ENCODE measurements around the gene ANXA2.
"Not testable (repeated sequence)": the region's sequence is repeated elsewhere in the genome, so short reads cannot be mapped to it uniquely, and the experiment has no call there.

ANXA2 gene

DNA sequence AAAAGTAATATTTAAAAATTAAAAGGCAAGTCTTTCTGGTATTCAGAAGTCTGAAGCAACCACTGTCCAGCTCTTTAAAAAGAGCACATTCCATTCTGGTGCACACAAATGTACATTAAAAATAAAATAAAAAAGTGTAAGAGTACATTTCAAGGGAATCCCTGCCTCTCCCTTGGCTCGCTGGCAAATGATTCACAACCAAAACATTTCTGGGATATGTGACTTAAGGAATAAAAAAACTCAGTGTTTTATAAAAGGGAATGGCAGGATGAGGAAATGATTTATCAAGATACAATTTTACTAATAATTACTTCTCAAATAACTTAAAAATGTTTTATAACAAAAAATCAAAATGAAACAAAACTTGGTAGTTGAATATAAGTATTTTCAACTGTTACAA lies 23.8 kb upstream of the ANXA2 start:
- H3K27me3 ChIP-seq (ENCODE audit: control insufficient read depth in 1 of 2, insufficient read depth in 2 of 2, low read length in 2 of 2): no peaks in the 10 kb centered on the region
- H3K36me3 ChIP-seq (ENCODE audit: insufficient read depth, low read length): no peaks in the 10 kb centered on the region
- H3K4me1 ChIP-seq (ENCODE audit: insufficient read depth, low read length): peaks cover 4% of the 10 kb centered on the region
- H3K4me3 ChIP-seq (ENCODE audit: low read depth in 1 of 2, low read length in 2 of 2): no peak overlapping the region
- H3K27ac ChIP-seq (ENCODE audit: low read depth, low read length): no peak overlapping the region
- H3K9me3 ChIP-seq (ENCODE audit: low read length): no peaks in the 10 kb centered on the region
- no peak overlapping the region for H3K9ac ChIP-seq (ENCODE audit: low read length)

DNA sequence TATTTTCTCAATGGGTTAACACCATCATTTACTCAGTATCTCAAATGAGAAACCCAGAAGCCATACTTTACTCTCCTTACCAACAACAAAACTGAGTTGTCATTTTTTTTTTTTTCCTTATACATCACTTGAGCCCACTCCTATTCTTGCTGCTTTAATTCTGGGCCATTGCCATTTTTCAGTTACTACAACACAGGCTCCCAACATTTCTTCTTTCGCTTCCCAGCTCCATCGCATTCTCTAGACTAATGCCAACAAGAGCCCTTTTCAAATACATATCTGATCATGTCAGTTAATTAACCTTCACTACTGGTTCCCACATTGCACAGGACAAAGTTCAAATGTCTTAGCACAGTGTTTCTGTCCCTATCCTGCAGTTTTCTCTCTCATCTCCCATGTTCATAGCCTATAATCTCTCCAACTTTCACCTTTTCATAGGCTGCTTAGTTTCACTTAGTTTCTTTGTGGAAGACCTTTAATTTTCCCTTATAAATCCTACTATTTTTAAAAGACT lies 22.5 kb upstream of the ANXA2 start:
- Histone ChIP-seq H3K9ac (ENCODE audit: low read length) (no peak overlapping the region), H3K9me3 (ENCODE audit: low read length) (no peaks in the 10 kb centered on the region), H3K27ac (ENCODE audit: low read depth, low read length) (no peak overlapping the region), H3K4me1 (ENCODE audit: insufficient read depth, low read length) (peaks cover 4% of the 10 kb centered on the region), H3K27me3 (ENCODE audit: control insufficient read depth in 1 of 2, insufficient read depth in 2 of 2, low read length in 2 of 2) (no peaks in the 10 kb centered on the region), H3K4me3 (ENCODE audit: low read depth in 1 of 2, low read length in 2 of 2) (no peak overlapping the region), H3K36me3 (ENCODE audit: insufficient read depth, low read length) (no peaks in the 10 kb centered on the region)

DNA sequence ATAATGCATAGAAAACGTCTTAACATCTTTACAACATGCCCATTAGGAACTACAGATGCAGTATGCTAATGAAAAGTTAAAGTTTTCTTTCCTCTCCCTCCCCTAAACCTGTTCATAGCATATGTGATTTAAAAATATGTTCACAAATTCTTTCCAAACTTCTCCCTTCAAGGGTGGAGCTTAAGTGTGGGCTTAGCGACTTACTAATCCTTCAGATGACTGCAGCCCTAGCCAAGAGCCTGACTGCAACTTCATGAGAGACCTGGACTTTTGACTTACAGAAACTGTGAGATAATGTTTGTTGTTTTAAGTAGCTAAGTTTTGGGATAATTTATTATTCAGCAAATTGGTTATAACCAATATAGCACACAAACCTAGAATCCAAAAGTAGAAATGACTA lies 22.0 kb upstream of the ANXA2 start:
- Histone ChIP-seq H3K4me1 (ENCODE audit: insufficient read depth, low read length) (peaks cover 4% of the 10 kb centered on the region), H3K9me3 (ENCODE audit: low read length) (no peaks in the 10 kb centered on the region), H3K27ac (ENCODE audit: low read depth, low read length) (no peak overlapping the region)

DNA sequence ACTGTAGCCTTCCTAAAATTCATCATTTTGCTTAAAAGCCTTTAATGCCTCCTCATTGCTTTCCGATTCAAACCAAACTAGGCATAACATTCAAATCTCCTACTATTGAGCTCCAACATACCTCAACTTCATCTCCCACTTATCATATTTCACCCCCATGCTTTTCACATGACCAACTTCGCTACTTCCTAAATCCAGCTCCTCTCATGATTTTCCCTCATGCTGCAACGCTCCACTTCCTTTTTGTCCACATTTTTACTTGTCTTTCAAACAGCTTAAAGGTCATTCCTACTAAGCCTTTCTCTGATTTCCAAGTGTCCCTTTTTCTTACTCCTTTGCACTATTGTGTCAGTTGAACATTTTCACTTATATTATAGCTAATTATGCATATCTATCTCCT lies 20.3 kb upstream of the ANXA2 start:
- no peak overlapping the region for H3K9ac ChIP-seq (ENCODE audit: low read length)
- H3K36me3 ChIP-seq (ENCODE audit: insufficient read depth, low read length): no peaks in the 10 kb centered on the region
- no peaks in the 10 kb centered on the region for H3K27me3 ChIP-seq (ENCODE audit: control insufficient read depth in 1 of 2, insufficient read depth in 2 of 2, low read length in 2 of 2)
- no peaks in the 10 kb centered on the region for H3K4me1 ChIP-seq (ENCODE audit: insufficient read depth, low read length)
- no peak overlapping the region for H3K27ac ChIP-seq (ENCODE audit: low read depth, low read length)
- H3K9me3 ChIP-seq (ENCODE audit: low read length): no peaks in the 10 kb centered on the region
- H3K4me3 ChIP-seq (ENCODE audit: low read depth in 1 of 2, low read length in 2 of 2): no peak overlapping the region

More for the DNA sequence above, 22.0 kb upstream of the ANXA2 start:
- Histone ChIP-seq H3K27me3 (ENCODE audit: control insufficient read depth in 1 of 2, insufficient read depth in 2 of 2, low read length in 2 of 2) (no peaks in the 10 kb centered on the region), H3K36me3 (ENCODE audit: insufficient read depth, low read length) (no peaks in the 10 kb centered on the region), H3K4me3 (ENCODE audit: low read depth in 1 of 2, low read length in 2 of 2) (no peak overlapping the region), H3K9ac (ENCODE audit: low read length) (no peak overlapping the region)

DNA sequence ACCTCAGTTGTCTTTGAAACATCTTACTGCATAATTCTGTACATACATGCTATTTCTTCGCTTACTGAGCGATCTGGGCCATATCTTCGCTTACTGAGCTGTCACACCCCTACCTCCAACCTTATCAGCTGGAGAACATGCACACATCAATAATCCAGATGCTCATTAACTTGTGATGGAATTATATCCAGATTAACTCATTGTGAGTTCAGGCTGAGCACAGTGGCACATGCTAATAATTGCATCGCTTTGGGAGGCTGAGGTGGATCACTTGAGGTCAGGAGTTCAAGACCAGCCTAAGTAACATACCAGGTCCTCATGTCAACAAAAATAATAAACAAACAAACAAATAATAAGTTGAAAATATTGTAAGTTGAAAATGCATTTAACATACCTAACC lies 19.3 kb upstream of the ANXA2 start:
- no peaks in the 10 kb centered on the region for H3K27me3 ChIP-seq (ENCODE audit: control insufficient read depth in 1 of 2, insufficient read depth in 2 of 2, low read length in 2 of 2)
- no peaks in the 10 kb centered on the region for H3K4me1 ChIP-seq (ENCODE audit: insufficient read depth, low read length)
- H3K9ac ChIP-seq (ENCODE audit: low read length): no peak overlapping the region
- H3K4me3 ChIP-seq (ENCODE audit: low read depth in 1 of 2, low read length in 2 of 2): no peak overlapping the region
- no peaks in the 10 kb centered on the region for H3K36me3 ChIP-seq (ENCODE audit: insufficient read depth, low read length)
- H3K27ac ChIP-seq (ENCODE audit: low read depth, low read length): no peak overlapping the region
- no peaks in the 10 kb centered on the region for H3K9me3 ChIP-seq (ENCODE audit: low read length)

DNA sequence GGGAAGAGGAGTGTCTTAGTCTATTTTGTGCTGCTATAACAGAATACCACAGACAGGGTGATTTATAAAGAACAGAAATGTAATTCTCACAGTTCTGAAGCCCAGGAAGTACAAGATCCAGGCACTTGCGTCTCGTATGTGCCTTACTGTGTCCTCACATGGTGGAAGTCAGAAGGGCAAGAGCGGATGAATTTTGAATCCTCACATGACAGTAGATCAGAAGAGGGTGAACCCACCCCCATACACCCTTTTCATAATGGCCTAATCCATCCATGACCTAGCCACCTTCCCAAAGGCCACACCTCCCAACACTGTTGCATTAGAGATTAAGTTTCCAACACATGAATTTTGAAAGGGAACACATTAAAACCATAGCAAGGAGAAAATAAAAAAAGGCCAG lies 18.7 kb upstream of the ANXA2 start:
- no peaks in the 10 kb centered on the region for H3K27me3 ChIP-seq (ENCODE audit: control insufficient read depth in 1 of 2, insufficient read depth in 2 of 2, low read length in 2 of 2)
- no peak overlapping the region for H3K27ac ChIP-seq (ENCODE audit: low read depth, low read length)
- no peaks in the 10 kb centered on the region for H3K9me3 ChIP-seq (ENCODE audit: low read length)
- no peak overlapping the region for H3K4me3 ChIP-seq (ENCODE audit: low read depth in 1 of 2, low read length in 2 of 2)
- H3K9ac ChIP-seq (ENCODE audit: low read length): no peak overlapping the region
- H3K4me1 ChIP-seq (ENCODE audit: insufficient read depth, low read length): no peaks in the 10 kb centered on the region
- H3K36me3 ChIP-seq (ENCODE audit: insufficient read depth, low read length): no peaks in the 10 kb centered on the region

DNA sequence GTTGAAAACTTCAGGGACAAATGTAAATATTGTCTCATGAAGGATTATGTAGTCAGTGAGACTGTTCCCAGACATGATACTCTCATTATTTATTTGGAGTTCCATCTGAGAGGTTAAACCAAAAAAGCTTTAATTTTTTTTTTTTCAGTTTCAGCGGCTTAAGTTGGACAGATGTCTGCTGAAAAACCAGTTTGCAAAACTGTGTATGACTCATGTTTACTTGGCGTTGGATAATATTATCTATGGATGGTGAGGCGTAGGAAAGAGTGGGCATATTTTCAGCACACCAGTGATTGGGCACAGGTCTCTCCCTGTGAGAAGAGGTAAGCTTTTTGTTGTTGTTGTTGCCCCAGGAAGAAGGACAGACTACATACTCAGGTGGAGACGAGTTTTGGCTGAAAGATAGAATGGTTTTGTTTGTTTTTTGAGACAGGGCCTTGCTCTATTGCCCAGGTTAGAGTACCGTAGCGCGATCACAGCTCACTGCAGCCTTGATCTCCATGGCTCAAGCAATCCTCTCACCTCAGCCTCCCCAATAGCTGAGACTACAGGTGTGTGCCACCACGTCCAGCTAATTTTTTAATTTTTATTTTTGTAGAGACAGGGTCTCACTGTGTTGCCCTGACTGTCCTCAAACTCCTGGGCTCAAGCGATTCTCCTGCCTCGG lies 16.4 kb upstream of the ANXA2 start:
- H3K4me3 ChIP-seq (ENCODE audit: low read depth in 1 of 2, low read length in 2 of 2): no peak overlapping the region

GRCh38 chr15:60413231-60413824 lies 15.5 kb upstream of the ANXA2 start:
- no peaks in the 10 kb centered on the region for H3K36me3 ChIP-seq (ENCODE audit: insufficient read depth, low read length)
- H3K4me1 ChIP-seq (ENCODE audit: insufficient read depth, low read length): no peaks in the 10 kb centered on the region
- no peak overlapping the region for H3K4me3 ChIP-seq (ENCODE audit: low read depth in 1 of 2, low read length in 2 of 2)
- no peaks in the 10 kb centered on the region for H3K27me3 ChIP-seq (ENCODE audit: control insufficient read depth in 1 of 2, insufficient read depth in 2 of 2, low read length in 2 of 2)
- H3K27ac ChIP-seq (ENCODE audit: low read depth, low read length): no peak overlapping the region
- no peak overlapping the region for H3K9ac ChIP-seq (ENCODE audit: low read length)
- H3K9me3 ChIP-seq (ENCODE audit: low read length): no peaks in the 10 kb centered on the region

More for the DNA sequence above, 16.4 kb upstream of the ANXA2 start:
- Histone ChIP-seq H3K27ac (ENCODE audit: low read depth, low read length) (no peak overlapping the region), H3K36me3 (ENCODE audit: insufficient read depth, low read length) (no peaks in the 10 kb centered on the region), H3K27me3 (ENCODE audit: control insufficient read depth in 1 of 2, insufficient read depth in 2 of 2, low read length in 2 of 2) (no peaks in the 10 kb centered on the region), H3K4me1 (ENCODE audit: insufficient read depth, low read length) (no peaks in the 10 kb centered on the region), H3K9ac (ENCODE audit: low read length) (no peak overlapping the region), H3K9me3 (ENCODE audit: low read length) (no peaks in the 10 kb centered on the region)

DNA sequence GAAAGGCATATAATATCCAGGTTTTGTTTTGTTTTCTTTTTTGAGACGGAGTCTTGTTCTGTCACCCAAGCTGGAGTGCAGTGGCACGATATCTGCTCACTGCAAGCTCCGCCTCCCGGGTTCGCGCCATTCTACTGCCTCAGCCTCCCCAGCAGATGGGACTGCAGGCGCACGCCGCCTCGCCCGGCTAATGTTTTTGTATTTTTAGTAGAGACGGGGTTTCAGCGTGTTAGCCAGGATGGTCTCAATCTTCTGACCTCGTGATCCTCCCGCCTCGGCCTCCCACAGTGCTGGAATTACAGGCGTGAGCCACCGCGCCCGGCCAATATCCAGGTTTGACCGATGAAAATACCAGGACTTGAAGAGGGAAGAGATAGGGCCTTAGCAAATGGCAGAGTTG lies 15.0 kb upstream of the ANXA2 start:
- not testable (repeated sequence) for H3K4me3 ChIP-seq (ENCODE audit: low read depth in 1 of 2, low read length in 2 of 2); H3K27ac ChIP-seq (ENCODE audit: low read depth, low read length); H3K9me3 ChIP-seq (ENCODE audit: low read length); H3K4me1 ChIP-seq (ENCODE audit: insufficient read depth, low read length); H3K9ac ChIP-seq (ENCODE audit: low read length); H3K27me3 ChIP-seq (ENCODE audit: control insufficient read depth in 1 of 2, insufficient read depth in 2 of 2, low read length in 2 of 2); H3K36me3 ChIP-seq (ENCODE audit: insufficient read depth, low read length)

DNA sequence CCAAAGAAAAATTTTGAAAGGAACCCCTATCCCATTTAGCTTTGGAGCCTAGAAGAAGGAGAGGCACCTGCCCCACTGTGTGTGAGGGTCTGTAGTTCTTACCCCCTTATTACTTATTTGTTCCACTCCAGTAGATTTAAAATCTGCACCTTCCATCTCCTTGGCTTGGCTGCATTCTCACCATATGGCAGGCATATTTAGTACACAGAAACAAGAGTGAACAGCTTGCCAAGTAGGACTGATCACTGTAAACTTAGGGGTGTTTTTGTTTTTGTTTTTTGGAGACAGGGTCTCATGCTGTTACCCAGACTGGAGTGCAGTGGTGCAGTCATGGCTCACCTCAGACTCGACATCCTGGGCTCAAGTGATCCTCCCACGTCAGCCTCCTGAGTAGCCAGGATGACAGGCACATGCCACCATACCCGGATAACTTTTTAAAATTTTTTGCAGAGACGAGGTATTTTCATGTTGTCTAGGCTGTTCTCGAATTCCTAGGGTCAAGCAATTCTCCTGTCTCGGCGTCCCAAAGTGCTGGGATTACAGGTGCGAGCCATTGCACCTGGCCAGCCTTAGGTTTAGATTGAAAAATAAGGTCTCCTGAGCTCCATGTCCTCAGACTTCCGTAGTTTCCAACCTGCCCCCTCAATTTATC lies 14.1 kb upstream of the ANXA2 start:
- Histone ChIP-seq H3K4me3 (ENCODE audit: low read depth in 1 of 2, low read length in 2 of 2) (no peak overlapping the region), H3K27ac (ENCODE audit: low read depth, low read length) (no peak overlapping the region), H3K4me1 (ENCODE audit: insufficient read depth, low read length) (no peaks in the 10 kb centered on the region), H3K27me3 (ENCODE audit: control insufficient read depth in 1 of 2, insufficient read depth in 2 of 2, low read length in 2 of 2) (no peaks in the 10 kb centered on the region), H3K9me3 (ENCODE audit: low read length) (no peaks in the 10 kb centered on the region), H3K36me3 (ENCODE audit: insufficient read depth, low read length) (no peaks in the 10 kb centered on the region), H3K9ac (ENCODE audit: low read length) (no peak overlapping the region)

GRCh38 chr15:60410350-60410749 lies 12.6 kb upstream of the ANXA2 start:
- not testable (repeated sequence) for H3K27me3 ChIP-seq (ENCODE audit: control insufficient read depth in 1 of 2, insufficient read depth in 2 of 2, low read length in 2 of 2); H3K9ac ChIP-seq (ENCODE audit: low read length); H3K9me3 ChIP-seq (ENCODE audit: low read length); H3K36me3 ChIP-seq (ENCODE audit: insufficient read depth, low read length); H3K27ac ChIP-seq (ENCODE audit: low read depth, low read length); H3K4me3 ChIP-seq (ENCODE audit: low read depth in 1 of 2, low read length in 2 of 2); H3K4me1 ChIP-seq (ENCODE audit: insufficient read depth, low read length)
